Omental fat pad (tissue), 4 donors: ENCODE results near the gene RDH11. TPM values are rescaled to one million over a fixed set of nuclear protein-coding genes. Genes with fewer than 3 reads are reported as not detected.

Experiments used
- ATAC-seq: fragments of 150-250 bp; one replicate; pipeline ENCODE4 v1.9.1; 2016; ENCODE audit warnings: mild to moderate bottlenecking, moderate library complexity; ENCODE audit not compliant: low FRiP score
- DNase-seq: peaks from one replicate; pipeline ENCODE4 v3.0.0-alpha.2; 2019; ENCODE audit warnings: low spot score
- total RNA-seq, 4 donors: library from RNA; depleted of rRNA; stranded (reverse); fragments of >200 nt; gene quantifications; one replicate each; pipeline ENCODE4 v1.1.0, GENCODE V29; 2016
- TF ChIP-seq, protein P1 (sequence below), 3 donors: fragments of 450-650 bp; IDR thresholded peaks; one replicate each; pipeline ENCODE4 v1.5.1; 2016 to 2017; ENCODE audit warnings: antibody characterized with exemption in 3 of 3, mild to moderate bottlenecking in 3 of 3, moderate library complexity in 2 of 3

The RDH11 gene
- total RNA-seq, 4 donors from 2014 or later = 29.4 to 38.8 (median 35.3) TPM

DNA sequence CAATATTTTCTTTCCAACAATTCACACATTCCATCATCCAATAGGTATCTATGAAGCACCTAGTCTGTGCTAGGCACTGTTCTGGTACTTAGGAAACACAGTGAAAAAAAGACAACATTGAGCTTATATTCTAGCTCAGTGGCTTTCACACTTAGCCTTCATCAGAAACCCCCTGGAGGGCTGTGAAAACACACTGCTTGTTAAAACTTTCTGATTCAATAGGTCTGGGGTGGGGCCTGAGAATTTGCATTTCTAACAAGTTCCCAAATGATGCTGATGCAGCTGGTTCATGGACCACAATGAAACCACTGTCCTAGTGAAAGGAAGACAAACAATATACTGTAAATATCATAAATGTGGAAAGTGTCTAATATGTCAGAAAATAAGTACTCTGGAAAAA is 27.0 kb downstream of the RDH11 start:
- TF ChIP-seq, protein P1, sequence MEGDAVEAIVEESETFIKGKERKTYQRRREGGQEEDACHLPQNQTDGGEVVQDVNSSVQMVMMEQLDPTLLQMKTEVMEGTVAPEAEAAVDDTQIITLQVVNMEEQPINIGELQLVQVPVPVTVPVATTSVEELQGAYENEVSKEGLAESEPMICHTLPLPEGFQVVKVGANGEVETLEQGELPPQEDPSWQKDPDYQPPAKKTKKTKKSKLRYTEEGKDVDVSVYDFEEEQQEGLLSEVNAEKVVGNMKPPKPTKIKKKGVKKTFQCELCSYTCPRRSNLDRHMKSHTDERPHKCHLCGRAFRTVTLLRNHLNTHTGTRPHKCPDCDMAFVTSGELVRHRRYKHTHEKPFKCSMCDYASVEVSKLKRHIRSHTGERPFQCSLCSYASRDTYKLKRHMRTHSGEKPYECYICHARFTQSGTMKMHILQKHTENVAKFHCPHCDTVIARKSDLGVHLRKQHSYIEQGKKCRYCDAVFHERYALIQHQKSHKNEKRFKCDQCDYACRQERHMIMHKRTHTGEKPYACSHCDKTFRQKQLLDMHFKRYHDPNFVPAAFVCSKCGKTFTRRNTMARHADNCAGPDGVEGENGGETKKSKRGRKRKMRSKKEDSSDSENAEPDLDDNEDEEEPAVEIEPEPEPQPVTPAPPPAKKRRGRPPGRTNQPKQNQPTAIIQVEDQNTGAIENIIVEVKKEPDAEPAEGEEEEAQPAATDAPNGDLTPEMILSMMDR (IDR thresholded peaks at IDR 0.05) = no peak
- no peak for DNase-seq
- no peak for ATAC-seq

- TF ChIP-seq, protein P1 (IDR thresholded peaks at IDR 0.05) = no peak
- ATAC-seq (no peak), DNase-seq (no peak)
Measured at GRCh38 chr14:67666750-67667449, 28.7 kb downstream of the RDH11 start.

DNA sequence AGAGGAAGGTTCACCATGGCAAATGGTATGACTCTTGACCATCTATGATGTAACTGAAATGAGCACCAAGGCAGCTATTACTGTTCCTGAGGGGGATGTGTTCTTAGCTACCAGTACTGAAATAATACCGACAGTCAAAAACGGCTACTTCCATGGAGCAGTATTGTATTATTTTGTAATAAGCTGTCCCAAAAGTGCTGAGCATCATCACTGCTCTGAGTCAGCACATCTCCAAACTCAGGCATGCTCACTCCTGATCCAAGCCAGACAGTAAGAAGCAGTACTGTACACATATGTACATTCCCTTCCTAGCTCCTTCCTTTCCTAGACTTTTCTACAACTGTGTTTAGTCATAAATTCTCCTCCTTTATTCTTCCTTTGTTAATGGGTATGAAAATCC is 29.7 kb downstream of the RDH11 start:
- ATAC-seq = no peak
- DNase-seq = no peak
- TF ChIP-seq, protein P1 (IDR thresholded peaks at IDR 0.05) = no peak

GRCh38 chr14:67663633-67664032 is 31.9 kb downstream of the RDH11 start:
- TF ChIP-seq, protein P1 (IDR thresholded peaks at IDR 0.05) = no peak
- DNase-seq (no peak), ATAC-seq (no peak)

- TF ChIP-seq, protein P1 (IDR thresholded peaks at IDR 0.05) = no peak
- DNase-seq (no peak), ATAC-seq (no peak)
Measured at GRCh38 chr14:67653651-67654280, 41.8 kb downstream of the RDH11 start.

GRCh38 chr14:67652189-67652588 is 43.4 kb downstream of the RDH11 start:
- no peak for ATAC-seq
- DNase-seq = no peak
- TF ChIP-seq, protein P1 (IDR thresholded peaks at IDR 0.05) = no peak

DNA sequence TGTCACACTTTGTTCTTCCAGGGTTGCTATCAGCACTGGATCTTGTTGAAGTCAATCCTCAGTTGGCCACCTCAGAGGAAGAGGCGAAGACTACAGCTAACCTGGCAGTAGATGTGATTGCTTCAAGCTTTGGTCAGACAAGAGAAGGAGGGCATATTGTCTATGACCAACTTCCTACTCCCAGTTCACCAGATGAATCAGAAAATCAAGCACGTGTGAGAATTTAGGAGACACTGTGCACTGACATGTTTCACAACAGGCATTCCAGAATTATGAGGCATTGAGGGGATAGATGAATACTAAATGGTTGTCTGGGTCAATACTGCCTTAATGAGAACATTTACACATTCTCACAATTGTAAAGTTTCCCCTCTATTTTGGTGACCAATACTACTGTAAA is 44.9 kb downstream of the RDH11 start:
- ATAC-seq (peak; percentile 82), DNase-seq (no peak)
- TF ChIP-seq, protein P1 (IDR thresholded peaks at IDR 0.05) = no peak
